Keratinocyte (primary cell): ENCODE data around the gene TCERG1L. TPM values are rescaled to one million over a fixed set of nuclear protein-coding genes. Genes with fewer than 3 reads are reported as not detected.

Source experiments
- DNase-seq: peaks from one replicate; pipeline ENCODE4 v3.0.0-alpha.2; 2011; ENCODE audit warnings: low read depth, missing footprints, low spot score
- FAIRE-seq: peaks from 2 replicates; lab custom pipeline; 2011; peaks lifted over from hg19 to GRCh38; lab: Jason Lieb, UNC
- H2AFZ ChIP-seq: 2 replicates; pipeline ENCODE4 v1.6.0; 2012; ENCODE audit warnings: low read length, control low read depth, inconsistent platforms; ENCODE audit not compliant: control insufficient read depth
- H3K27ac ChIP-seq: 2 replicates; pipeline ENCODE4 v1.5.1; 2011; ENCODE audit warnings: low read length; ENCODE audit not compliant: control insufficient read depth, insufficient read depth
- H3K27me3 ChIP-seq: 3 replicates; pipeline ENCODE4 v1.6.0; 2011; ENCODE audit warnings: low read length; ENCODE audit not compliant: control insufficient read depth, insufficient read depth; ENCODE audit errors: extremely low read depth
- H3K36me3 ChIP-seq, 2 experiments: 2 replicates in 1 of 2; 3 replicates in 1 of 2; pipeline ENCODE4 v1.5.1; 2011; ENCODE audit warnings: low read length in 2 of 2, mild to moderate bottlenecking in 1 of 2; ENCODE audit not compliant: control insufficient read depth in 2 of 2, insufficient read depth in 2 of 2; ENCODE audit errors: extremely low read depth in 1 of 2
- H3K4me1 ChIP-seq: 3 replicates; pipeline ENCODE4 v1.5.1; 2011; ENCODE audit warnings: low read length; ENCODE audit not compliant: control insufficient read depth, insufficient read depth; ENCODE audit errors: extremely low read depth
- H3K4me2 ChIP-seq: 3 replicates; pipeline ENCODE4 v1.6.0; 2011; ENCODE audit warnings: low read depth, low read length; ENCODE audit not compliant: control insufficient read depth, insufficient read depth; ENCODE audit errors: extremely low read depth
- H3K4me3 ChIP-seq, 3 experiments: fragments of 200-600 bp in 1 of 3; sonication (generic) in 1 of 3; 2 replicates in 2 of 3; 3 replicates in 1 of 3; pipeline ENCODE4 v1.5.1; 2011 to 2016; ENCODE audit warnings: low read length in 3 of 3, mild to moderate bottlenecking in 3 of 3, control low read depth in 2 of 3, inconsistent platforms in 1 of 3, low read depth in 1 of 3, mixed read lengths in 1 of 3, mixed run types in 1 of 3, moderate library complexity in 1 of 3; ENCODE audit not compliant: control insufficient read depth in 2 of 3, insufficient read depth in 2 of 3; ENCODE audit errors: extremely low read depth in 1 of 3
- H3K79me2 ChIP-seq: 2 replicates; pipeline ENCODE4 v1.6.0; 2012; ENCODE audit warnings: low read length; ENCODE audit not compliant: control insufficient read depth, insufficient read depth
- H3K9ac ChIP-seq: 3 replicates; pipeline ENCODE4 v1.6.0; 2011; ENCODE audit warnings: low read length; ENCODE audit not compliant: control insufficient read depth, insufficient read depth; ENCODE audit errors: extremely low read depth
- H3K9me1 ChIP-seq: 3 replicates; pipeline ENCODE4 v1.6.0; 2011; ENCODE audit warnings: low read length; ENCODE audit not compliant: control insufficient read depth, insufficient read depth; ENCODE audit errors: extremely low read depth
- H3K9me3 ChIP-seq: 2 replicates; pipeline ENCODE4 v1.5.1; 2012; ENCODE audit warnings: low read depth, low read length; ENCODE audit not compliant: control insufficient read depth
- H4K20me1 ChIP-seq: 3 replicates; pipeline ENCODE4 v1.6.0; 2011; ENCODE audit warnings: low read length; ENCODE audit not compliant: control insufficient read depth, insufficient read depth; ENCODE audit errors: extremely low read depth
- CTCF ChIP-seq, 3 experiments: IDR thresholded peaks in 1 of 3; conservative IDR thresholded peaks in 1 of 3; optimal IDR thresholded peaks in 1 of 3; 2 replicates in 2 of 3; 3 replicates in 1 of 3; pipeline versions ENCODE3 to v1.5.1; 2011; ENCODE audit warnings: low read length in 3 of 3, mild to moderate bottlenecking in 3 of 3, moderate library complexity in 2 of 3, control low read depth in 1 of 3, inconsistent platforms in 1 of 3; ENCODE audit not compliant: insufficient read depth in 2 of 3; ENCODE audit errors: extremely low read depth in 1 of 3
- EZH2 ChIP-seq: IDR thresholded peaks from one replicate; pipeline ENCODE4 v1.6.1; 2012; ENCODE audit warnings: inconsistent platforms, mild to moderate bottlenecking, low read length, moderate library complexity
- dilution Hi-C: fragments of 300-500 bp; cut with MboI; formaldehyde crosslinking; loops from one replicate; pipeline ENCODE4 v1.7.0; 2020; ENCODE audit warnings: low sequenced_read_pairs; ENCODE audit not compliant: extremely low pct_ligation_motif_present
- polyA plus RNA-seq, 5 experiments: library from polyadenylated mRNA; depleted of rRNA in 3 of 5; stranded (reverse) in 3 of 5; stranded (forward) in 1 of 5; unstranded in 1 of 5; fragments of >200 nt; gene quantifications; 1 replicate in 1 of 5; 2 replicates in 3 of 5; 3 replicates in 1 of 5; pipeline versions ENCODE4 v1.2.1 to v1.2.3, GENCODE V29; 2011 to 2012; ENCODE audit warnings: missing spikeins in 2 of 5, low read depth in 1 of 5, low replicate concordance in 1 of 5

TCERG1L gene
- polyA plus RNA-seq, 1 donor (not counting 4 experiments of a cell fraction or from before 2014, with no cell fraction given): not detected

GRCh38 chr10:131269776-131270460 lies 41.6 kb downstream of the TCERG1L start:
- Histone ChIP-seq H3K27ac (no peak overlapping the region), H3K9me1 (no peaks in the 10 kb centered on the region), H3K4me2 (no peak overlapping the region), H3K79me2 (no peaks in the 10 kb centered on the region), H2AFZ (no peak overlapping the region), H3K36me3 (no peaks in the 10 kb centered on the region), H3K27me3 (no peaks in the 10 kb centered on the region), H4K20me1 (no peaks in the 10 kb centered on the region), H3K9me3 (peaks cover 7% of the 10 kb centered on the region), H3K9ac (no peak overlapping the region), H3K4me1 (no peaks in the 10 kb centered on the region), H3K4me3 (no peak overlapping the region)
- TF ChIP-seq CTCF (optimal IDR thresholded peaks at IDR 0.05 in 1 of 3, IDR thresholded peaks at IDR 0.05 in 1 of 3, conservative IDR thresholded peaks at IDR 0.05 in 1 of 3; ENCODE audit: extremely low read depth in 1 of 3, insufficient read depth in 2 of 3, low read length in 3 of 3): no peak
- TF ChIP-seq EZH2: no peak
- FAIRE-seq (no peak), DNase-seq (no peak)
- dilution Hi-C loops: no loop called here

GRCh38 chr10:131267814-131268095 lies 43.8 kb downstream of the TCERG1L start:
- no peak overlapping the region for H3K4me2 ChIP-seq
- peaks cover 10% of the 10 kb centered on the region for H3K9me3 ChIP-seq
- DNase-seq (no peak), FAIRE-seq (no peak)
- no peak for TF ChIP-seq CTCF (optimal IDR thresholded peaks at IDR 0.05 in 1 of 3, IDR thresholded peaks at IDR 0.05 in 1 of 3, conservative IDR thresholded peaks at IDR 0.05 in 1 of 3; ENCODE audit: extremely low read depth in 1 of 3, insufficient read depth in 2 of 3, low read length in 3 of 3)
- no peak for TF ChIP-seq EZH2
- dilution Hi-C loops: no loop called here
- H3K79me2 ChIP-seq: no peaks in the 10 kb centered on the region
- no peak overlapping the region for H3K27ac ChIP-seq
- H3K9ac ChIP-seq: no peak overlapping the region
- H3K4me1 ChIP-seq: no peaks in the 10 kb centered on the region
- no peaks in the 10 kb centered on the region for H3K9me1 ChIP-seq
- no peaks in the 10 kb centered on the region for H4K20me1 ChIP-seq
- H3K36me3 ChIP-seq: no peaks in the 10 kb centered on the region
- no peak overlapping the region for H2AFZ ChIP-seq
- H3K4me3 ChIP-seq: no peak overlapping the region
- no peaks in the 10 kb centered on the region for H3K27me3 ChIP-seq
